ENCODE data around the gene FBLN2.

- TF ChIP-seq CTCF (IDR thresholded peaks at IDR 0.05) (no peak), POLR2A (IDR thresholded peaks at IDR 0.05) (no peak)
Measured at GRCh38 chr3:13550791-13551360, 2.0 kb downstream of the FBLN2 start.
